Measurements from ENCODE around the gene CGB5.

The CGB5 gene

DNA sequence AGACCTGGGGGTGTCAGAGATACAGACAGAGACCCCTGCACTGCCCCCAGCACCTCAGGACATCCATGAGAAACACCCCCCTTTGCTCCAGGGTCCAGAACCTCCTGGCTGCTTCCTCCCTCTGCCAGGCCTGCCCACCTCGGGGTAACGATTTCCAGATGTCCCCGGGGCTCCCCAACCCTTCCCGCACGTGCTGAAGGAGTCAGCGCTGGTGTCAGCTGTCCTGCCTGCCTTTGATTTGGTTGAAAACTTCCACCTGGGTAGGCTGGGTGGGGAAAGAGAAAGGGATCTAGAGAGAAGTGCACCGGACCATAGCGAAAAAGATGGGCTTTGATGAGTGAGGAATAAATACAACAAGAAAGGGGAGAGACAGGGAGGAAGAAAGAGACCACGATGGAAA lies 15.4 kb downstream of the CGB5 start:
- no peak for DNase-seq

DNA sequence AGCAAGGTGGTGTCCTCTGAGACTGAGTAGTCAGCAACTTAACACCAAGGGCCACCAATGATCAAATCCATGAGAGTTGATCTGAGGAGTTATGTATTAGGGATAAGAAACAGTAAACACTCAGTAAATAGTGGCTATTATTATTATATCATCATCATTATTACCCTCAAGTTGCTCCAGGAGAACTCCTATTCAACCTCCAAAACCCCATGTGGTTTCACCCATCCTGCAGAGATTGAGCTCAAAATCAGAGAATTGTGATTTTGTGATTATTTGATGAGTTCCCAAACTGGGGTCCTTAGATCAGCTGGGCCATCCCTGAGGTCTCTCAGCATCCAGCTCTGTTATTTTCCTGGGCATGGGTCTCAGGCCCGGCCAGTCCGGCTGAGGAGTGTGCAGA lies 17.4 kb downstream of the CGB5 start:
- no peak for DNase-seq

DNA sequence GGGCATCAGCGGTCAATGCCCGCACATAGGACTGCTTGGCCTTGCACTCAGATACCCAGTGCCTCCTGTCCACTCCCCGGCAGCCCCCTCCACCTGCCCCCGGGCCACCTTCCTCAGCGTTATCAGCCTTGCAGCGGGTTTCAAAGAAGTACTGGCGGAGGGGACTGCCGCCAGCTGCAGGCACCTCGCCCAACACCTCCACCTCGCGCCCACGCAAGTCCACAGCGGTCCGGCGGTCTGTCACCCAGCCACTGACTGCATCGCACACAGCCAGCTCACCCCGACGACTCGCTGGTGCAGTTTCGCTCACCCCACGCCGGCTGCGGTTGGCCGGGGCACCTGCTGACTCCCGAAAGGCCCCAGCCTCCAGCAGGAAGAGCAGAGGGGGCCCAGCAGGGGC lies 17.8 kb downstream of the CGB5 start:
- no peak for DNase-seq

DNA sequence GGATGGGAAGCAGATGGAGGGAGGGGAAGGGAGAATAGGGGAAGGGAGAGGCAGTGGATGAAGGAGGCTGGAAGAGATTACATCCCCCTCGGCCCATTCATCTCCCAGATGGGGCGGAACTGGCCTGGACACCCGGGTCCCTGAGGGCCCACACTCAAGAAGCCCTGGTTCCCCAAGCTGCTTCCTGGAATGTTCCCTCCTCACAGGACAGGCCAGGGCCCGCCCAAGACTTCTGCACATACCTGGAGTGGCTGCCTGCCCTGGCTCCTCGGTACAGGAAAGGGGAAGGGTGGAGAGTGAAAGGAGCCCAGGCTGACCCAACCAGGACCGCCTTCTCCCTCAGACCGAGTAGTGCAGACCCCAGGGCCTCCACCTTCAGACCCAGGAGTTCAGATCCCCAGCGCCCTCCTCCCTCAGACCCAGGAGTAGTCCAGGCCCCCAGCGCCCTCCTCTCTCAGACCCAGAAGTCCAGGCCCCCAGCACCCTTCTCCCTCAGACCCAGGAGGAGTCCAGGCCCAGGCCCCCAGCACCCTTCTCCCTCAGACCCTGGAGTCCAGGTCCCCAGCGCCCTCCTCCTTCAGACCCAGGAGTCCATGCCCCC lies 20.5 kb downstream of the CGB5 start:
- DNase-seq: no peak

DNA sequence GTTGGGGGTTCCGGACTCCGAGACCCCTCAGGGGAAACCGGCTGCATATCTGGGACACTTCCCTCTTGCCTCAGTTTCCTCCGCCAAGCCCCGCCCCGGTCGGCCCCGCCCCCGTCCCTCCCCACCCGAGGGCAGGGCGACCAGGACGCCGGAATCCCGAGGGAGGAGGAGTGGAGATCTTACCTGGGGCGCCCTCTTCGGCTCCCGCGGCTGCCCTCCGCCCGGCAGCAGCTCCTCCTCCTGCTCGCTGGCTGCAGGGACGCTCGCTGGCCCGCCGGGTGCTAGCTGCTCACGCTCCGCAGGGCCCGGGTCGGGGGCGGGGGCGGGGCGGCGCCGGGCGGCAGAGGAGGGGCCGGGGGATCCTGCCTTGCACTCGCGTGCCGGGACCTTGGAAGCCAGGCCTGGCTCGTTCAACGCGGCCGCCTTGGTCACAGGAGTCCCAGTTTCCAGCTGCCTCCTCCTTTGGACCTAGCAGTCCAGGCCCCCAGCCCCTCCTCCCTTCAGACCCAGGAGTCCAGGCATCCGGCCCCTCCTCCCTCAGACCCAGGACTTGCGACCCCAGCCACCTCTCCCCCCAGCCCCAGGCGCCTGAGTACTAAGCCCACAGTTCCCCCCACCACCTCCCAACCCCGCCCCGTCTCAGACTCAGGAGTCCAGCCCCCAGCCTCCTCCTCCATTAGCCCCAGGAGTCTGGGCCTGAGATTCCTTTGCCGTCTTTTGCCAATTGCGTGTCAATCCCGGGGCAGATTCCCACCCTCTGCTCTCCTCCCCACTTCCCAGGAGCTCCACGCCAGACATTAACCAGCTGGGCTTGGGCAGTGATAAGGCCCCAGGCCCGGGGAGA lies 21.3 kb downstream of the CGB5 start, which contains the start of gene NTF4:
Gene NTF4, minus strand, starts transcription at position 51 of the 844 bp plus-strand sequence. CDS start 2,821 bp downstream, outside the sequence.
- DNase-seq: no peak

DNA sequence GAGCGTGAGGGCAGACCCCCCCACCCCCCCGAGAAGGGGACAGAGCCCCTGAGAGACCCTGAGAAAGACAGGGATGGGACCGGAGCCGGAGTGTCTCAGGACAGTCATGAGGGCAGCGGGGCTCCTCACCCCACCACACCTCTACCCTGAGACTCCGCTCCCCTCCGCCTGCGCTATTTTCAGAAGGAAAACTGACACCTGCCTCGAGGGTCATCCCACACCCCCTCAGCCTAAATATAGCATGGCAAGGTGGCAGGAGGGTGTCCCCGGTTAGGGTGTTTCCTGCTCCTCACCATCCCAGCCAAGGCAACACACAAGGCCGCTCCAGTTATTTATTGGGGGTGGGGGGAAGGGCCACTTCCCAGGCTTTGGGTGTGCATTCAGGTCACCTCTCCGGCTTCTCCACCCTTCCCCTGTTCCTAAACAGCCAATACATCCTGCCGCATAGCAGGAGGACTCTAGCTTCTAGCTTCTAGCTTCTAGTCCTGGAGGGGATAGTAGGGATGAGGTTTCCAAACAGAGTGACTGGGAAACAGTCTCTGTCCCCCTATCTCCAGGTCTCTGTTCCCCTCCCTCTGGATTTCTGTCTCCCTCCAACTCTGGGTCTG lies 22.4 kb downstream of the CGB5 start:
- no peak for DNase-seq

DNA sequence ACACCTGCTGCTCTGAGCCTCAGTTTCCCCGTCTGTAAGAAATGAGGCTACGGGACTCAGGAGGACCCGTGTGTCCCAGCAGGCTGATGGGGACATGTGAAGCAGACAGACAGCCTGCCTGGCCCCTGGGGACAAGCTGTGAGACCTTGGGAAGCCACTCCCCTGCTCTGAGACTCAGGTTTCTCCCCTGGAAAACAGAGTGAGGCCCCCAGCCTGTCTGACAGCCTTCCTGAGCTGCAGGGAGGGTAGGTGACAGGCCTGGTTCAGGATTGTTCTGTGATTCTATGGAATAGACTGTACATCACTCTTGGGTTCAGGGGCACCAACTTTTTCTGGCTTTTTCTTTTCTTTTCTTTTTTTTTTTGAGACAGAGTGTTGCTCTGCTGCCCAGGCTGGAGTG lies 23.9 kb downstream of the CGB5 start:
- DNase-seq: no peak

DNA sequence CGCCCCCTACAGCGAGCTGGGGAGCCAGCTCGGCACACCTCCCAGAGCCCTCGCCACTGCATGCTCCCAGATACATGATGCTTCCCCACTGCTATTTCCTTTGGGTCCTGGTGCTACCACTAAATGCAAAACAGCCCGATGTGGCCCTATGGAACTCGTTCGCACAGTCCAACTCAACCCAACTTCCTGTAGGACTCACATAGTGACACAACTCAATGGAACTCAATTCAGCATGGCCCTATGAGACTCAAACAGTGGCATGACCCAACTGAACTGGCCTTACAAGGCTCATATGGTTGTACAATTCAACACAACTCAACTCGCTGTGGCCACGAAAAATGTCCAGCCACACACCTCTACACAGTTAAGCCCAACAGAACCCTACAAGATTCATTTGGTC lies 25.4 kb downstream of the CGB5 start:
- no peak for DNase-seq

DNA sequence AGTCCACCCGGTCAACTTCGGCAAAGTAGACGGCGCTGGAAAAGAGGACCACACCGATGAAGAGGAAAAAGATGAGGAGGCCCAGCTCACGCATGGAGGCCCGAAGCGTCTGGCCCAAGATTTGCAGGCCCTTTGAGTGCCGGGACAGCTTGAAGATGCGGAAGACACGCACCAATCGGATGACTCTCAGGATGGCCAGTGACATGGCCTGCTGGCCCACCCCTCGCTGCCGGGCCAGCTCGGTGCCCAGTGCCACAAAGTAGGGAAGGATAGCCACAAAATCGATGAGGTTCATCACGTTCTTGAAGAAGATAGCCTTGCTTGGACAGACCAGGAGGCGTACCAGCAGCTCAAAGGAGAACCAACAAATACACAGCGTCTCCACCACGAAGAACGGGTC lies 26.8 kb downstream of the CGB5 start:
- no peak for DNase-seq

DNA sequence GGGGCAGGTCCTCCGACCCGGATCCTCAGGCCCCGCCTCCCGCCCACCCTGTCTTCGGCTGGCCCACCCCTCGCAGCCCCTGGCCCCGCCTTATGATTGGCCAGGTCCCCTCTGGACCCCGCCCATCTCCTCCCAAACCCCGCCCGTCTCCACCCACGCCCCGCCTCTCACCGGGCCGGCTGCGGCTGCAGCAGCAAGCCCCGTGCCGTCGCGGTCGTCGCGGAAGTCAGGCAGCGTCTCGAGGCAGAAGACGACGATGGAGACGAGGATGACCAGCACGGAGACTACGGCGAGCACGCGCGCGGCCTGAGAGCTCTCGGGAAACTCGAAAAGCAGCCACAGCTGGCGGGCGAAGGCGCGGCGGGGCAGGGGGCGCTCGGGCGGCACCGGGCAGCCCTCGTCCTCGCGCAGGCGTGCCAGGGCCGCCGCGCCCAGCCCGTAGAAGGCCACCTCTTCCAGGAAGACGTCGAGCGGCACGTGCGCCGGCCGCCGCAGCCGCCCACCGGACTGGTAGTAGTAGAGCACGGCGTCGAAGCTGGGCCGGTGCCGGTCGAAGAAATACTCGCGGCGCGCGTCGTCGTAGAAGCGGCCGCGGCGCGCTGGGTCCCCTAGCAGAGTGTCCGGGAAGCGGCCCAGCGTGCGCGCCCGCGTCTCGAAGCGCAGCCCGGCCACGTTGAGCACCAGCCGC lies 28.4 kb downstream of the CGB5 start:
- DNase-seq: no peak

DNA sequence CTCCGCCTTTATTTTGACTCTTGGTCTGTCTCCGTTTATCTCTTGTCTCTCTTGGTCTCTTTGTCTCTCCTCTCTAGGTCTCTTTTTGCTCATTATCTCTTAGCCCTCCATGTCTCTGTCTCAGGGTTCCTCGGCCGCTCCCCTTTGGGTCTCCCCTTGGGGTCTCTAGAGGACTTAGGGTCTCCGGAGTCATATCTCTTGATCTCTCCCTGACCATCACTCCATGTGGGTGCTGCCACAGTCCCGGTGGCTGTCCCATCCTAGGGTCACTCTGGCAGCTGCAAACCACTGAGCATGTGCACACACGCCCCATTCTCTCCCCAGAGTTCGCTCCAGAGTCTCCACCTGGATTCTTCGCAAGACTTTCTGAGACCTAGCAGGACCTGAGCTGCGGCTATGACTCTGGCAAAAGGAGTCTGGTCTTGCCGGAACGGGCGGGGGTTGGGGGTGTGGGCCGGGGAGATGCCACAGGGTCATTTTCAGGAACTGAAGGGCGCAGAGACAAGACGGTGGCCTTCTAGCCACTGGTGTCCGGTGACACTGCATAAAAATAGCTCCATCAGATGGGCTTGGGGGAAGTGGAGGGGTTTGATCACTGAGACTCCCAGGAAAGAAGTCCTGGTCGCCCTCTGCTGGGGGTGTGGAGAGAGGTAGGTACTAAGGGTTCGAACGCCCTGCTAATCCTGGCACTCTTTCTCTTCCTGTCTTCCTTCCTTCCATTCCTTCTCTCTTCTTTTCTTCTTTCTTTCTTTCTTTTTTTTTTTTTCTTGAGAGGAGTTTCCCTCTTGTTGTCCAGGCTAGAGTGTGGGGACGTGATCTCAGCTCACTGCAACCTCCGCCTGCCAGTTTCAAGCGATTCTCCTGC lies 30.1 kb downstream of the CGB5 start:
- peak; percentile 2 for DNase-seq

DNA sequence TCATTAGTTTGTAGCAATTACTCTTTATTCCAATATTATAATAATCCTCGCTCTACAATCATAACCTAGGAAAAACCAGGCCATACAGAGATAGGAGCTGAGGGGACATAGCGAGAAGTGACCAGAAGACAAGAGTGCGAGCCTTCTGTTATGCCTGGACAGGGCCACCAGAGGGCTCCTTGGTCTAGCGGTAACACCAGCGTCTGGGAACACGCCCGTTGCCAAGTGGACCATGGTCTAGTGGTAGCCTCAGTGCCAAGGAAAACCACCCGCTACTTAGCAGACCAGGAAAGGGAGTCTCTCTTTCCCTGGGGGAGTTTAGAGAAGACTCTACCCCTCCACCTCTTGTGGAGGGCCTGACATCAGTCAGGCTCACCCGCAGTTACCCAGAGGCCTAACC lies 31.2 kb downstream of the CGB5 start:
- peak; percentile 24 for DNase-seq

DNA sequence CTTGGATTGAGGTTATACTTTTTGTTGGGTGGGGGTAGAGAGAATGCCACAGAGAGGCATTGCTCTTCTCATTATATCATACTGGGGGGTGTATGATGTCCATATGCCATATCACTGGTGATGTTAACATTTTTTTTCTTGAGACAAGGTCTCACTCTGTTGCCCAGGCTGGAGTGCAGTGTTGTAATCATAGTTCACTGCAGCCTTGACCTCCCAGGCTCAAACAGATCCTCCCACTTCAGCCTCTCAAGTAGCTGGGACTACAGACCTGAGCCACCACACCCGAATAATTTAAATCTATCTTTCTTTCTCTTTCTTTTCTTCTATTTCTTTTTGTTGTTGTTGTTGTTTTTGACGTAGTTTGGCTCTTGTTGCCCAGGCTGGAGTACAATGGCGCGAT lies 36.7 kb downstream of the CGB5 start:
- DNase-seq: no peak

DNA sequence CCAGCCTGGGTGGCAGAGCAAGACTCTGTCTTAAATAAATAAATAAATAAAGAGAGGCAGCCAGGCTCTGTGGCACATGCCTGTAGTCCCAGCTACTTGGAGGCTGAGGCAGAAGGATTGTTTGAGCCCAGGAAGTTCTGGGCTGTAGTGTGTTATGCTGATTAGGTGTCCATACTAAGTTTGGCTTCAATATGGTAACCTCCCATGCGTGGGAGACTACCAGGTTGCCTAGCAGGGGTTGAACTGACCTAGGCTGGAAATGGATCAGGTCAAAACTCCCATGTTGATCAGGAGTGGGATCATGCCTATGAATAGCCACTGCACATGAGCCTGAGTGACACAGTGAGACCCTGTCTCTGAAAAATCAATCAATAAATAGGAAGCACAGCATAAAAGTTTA lies 37.6 kb downstream of the CGB5 start:
- no peak for DNase-seq

DNA sequence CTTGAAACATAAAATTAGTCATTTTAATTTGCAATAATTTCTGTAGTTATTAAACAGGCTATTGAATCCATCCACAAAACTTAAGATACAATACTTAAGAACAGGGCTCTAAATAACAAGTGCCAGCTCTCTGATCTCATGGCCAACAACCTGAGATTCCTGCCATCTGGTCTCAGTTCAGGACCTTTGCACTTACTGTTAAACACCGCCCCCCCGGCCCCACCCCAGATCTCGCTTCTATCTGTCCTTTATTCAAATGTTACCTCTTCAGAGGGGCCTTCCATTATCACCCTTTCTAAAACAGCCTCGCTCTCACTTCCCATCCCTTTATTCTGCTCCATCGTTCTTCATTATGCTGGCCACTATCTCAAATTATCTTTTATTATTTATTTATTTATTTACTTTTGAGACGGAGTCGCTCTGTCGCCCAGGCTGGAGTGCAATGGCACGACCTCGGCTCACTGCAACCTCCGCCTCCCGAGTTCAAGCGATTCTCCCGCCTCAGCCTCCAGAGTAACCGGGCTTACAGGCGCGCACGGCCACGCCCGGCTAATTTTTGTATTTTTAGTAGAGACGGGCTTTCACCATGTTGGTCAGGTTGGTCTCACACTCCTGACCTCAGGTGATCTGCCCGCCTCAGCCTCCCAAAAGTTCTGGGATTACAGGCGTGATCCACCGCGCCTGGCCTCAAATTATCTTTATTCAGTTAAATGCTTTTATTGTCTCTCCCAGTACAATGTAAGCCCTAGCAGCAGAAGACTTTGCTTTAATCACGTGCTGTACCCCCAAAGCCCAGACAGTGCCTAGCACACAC lies 40.8 kb downstream of the CGB5 start:
- peak; percentile 4 for DNase-seq

DNA sequence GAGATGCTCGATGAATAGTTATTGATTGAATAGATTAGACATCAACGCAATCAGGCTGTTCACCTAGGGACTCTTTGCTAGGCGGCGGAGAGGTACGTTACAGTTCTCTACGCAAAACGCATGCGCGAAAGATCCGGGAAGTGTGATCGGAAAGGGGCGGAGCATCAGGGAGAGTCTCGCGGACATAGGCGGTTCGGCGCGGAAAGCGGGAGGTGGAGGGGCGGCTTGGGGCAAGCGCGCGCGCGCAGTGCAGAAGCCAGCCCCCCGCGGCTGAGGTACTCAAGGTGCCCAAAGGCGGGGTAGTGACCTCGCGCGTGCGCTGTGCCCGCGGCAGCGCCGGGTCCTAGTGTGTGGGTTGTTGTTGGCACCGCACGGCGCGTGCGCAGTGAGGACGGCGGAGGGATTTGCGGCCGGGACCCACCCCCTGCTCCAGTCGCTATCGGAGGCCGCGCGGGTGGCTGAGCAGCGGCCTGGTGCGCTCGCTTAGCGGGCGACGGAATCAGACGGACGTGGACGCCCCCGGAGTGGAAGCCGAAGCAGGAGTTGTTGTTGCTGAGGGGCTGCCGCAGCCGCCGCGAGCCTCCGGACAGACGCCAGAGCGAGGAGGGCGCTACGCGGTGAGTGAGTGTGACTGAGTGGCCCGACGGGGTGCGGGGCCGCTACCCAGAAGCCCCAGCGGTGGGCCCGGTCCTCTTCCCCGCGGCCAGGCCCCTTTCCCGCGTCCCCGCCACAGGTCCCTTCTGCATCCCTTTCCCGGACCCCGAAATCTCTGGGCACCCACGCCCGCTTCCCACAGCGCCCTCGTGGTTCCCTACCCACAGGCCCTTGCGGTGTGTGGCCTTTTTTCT lies 41.6 kb downstream of the CGB5 start, which contains the start of gene SNRNP70:
Gene SNRNP70, plus strand, starts transcription at position 432 of the 848 bp plus-strand sequence. CDS start 964 bp downstream, outside the sequence.
- peak; percentile 98 for DNase-seq

DNA sequence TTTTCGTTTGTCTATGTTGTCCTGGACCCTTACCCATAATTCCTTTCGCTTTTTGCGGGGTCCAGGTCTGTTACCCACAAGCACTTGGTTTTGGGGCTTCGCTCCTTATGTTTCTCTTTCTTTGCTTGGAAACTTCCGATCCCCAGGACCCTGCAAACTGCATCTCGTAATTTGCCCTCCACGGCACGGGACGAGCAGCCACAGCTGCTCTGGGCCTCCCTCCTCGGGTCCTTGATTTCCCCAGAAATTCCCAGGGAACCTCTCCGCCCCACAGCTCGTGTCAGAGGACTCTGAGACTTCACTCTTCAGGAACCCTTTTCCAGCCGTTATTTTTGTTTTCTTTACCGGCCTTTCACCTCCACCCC lies 42.2 kb downstream of the CGB5 start:
- DNase-seq: no peak

DNA sequence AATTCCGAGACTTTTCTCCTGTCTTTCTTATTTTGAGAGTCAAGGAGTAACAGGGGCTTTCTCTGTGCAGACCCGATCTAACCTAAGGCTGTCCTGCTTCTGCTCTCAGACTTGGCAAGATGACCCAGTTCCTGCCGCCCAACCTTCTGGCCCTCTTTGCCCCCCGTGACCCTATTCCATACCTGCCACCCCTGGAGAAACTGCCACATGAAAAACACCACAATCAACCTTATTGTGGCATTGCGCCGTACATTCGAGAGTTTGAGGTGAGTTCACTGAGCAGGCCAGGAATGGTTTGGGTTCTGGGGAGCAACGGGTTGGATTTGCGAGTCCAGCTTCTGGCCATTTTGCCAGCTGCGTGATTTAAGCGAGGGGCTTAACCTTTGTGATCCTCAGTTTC lies 42.6 kb downstream of the CGB5 start:
- no peak for DNase-seq

DNA sequence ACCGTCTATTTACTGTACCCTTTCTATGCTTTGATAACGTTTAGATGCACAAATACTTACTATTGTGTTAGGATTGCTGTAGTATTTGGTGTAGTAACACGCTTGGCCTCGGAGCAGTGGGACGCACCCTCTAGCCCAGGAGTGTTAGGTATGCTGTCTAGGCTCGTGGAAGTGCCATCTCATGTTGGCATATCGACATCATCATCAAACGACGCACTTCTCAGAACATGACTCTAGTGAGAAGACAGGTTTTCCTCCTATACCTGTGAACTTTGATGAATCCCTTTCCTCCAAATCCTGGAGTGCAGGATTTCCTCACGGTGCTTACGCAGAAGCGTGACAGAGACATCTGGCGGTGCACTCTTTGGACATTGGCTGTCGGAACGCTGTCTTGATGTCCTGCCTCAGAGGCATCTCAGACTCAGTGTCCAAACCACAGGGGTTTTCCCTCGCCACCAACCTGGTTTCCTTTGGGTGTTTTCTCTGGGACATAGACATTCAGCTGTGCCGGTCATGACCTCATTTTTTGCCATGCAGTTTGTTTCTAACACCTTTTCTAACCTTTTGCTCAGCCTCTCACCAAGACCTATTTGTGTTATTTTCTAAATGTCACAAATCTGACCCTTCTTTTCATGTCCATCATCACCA lies 47.9 kb downstream of the CGB5 start:
- DNase-seq: no peak

DNA sequence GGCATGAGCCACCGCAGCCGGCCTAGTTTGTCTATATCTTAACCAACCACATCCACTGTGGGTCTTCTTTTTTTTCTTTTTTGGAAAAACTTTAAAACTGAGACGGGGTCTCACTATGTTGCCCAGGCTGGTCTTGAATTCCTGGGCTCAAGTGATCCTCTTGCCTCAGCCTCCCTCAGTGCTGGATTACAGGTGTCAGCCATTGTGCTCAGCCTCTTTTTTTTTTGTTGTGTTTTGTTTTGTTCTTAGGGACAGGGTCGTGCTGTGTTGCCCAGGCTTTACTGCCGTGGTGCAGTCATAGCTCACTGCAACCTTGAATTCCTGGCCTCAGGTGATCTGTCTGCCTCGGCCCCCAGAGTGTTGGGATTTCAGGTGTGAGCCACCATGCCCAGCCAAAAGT lies 49.0 kb downstream of the CGB5 start:
- DNase-seq: no peak
